Measurements from ENCODE around the gene KIF12.

GRCh38 chr9:114065304-114065703 is 33.8 kb downstream of the KIF12 start:
- TF ChIP-seq TAF1 (IDR thresholded peaks at IDR 0.05; ENCODE audit: borderline replicate concordance, low read depth, low read length) (no peak), POLR2A (IDR thresholded peaks at IDR 0.05; ENCODE audit: low read depth, low read length) (no peak), POLR2AphosphoS5 (IDR thresholded peaks at IDR 0.05; ENCODE audit: low read depth, low read length) (no peak)

Data from GM12892 (cell line).